Adrenal gland (tissue), 12 donors: ENCODE measurements around the gene SEPTIN14. TPM values are rescaled to one million over a fixed set of nuclear protein-coding genes. Genes with fewer than 3 reads are reported as not detected.

Experiments used
- DNase-seq, 7 donors: peaks; one replicate each; pipeline ENCODE4 v3.0.0-alpha.2; 2019 to 2020
- H3K27ac ChIP-seq, 5 donors: fragments of 200-600 bp; sonication (generic) in 4 of 5; 1 replicate in 3 of 5; 2 replicates in 2 of 5; pipeline versions ENCODE4 v1.5.1 to v1.8.0; 2016 to 2020; ENCODE audit warnings: mild to moderate bottlenecking in 1 of 5
- H3K27me3 ChIP-seq: fragments of 200-600 bp; 2 replicates; pipeline ENCODE4 v1.8.0; 2021
- H3K36me3 ChIP-seq, 2 donors: fragments of 200-600 bp; replicated peaks in 1 of 2; 1 replicate in 1 of 2; 2 replicates in 1 of 2; pipeline versions ENCODE4 v1.5.1 to v1.8.0; 2018 to 2022
- H3K4me1 ChIP-seq, 2 donors: fragments of 200-600 bp; replicated peaks in 1 of 2; 1 replicate in 1 of 2; 2 replicates in 1 of 2; pipeline versions ENCODE4 v1.5.1 to v1.8.0; 2018 to 2021
- H3K4me3 ChIP-seq, 4 donors: fragments of 200-600 bp; sonication (generic) in 3 of 4; one replicate each; pipeline ENCODE4 v1.5.1; 2016 to 2018
- H3K9me3 ChIP-seq, 3 donors: fragments of 200-600 bp; sonication (generic) in 1 of 3; replicated peaks in 1 of 3; 1 replicate in 2 of 3; 2 replicates in 1 of 3; pipeline versions ENCODE4 v1.5.1 to v1.8.0; 2016 to 2021
- POLR2A ChIP-seq, 2 donors: fragments of 450-650 bp; IDR thresholded peaks; one replicate each; pipeline ENCODE4 v1.6.1; 2017; ENCODE audit warnings: antibody characterized with exemption in 2 of 2, mild to moderate bottlenecking in 2 of 2, moderate library complexity in 1 of 2
- WGBS, 4 donors: extraction: QIAGEN DNeasy Blood & Tissue Kit in 2 of 4; methylation state at CpG; one replicate each; pipeline versions ENCODE4 v1.1.5 to v1.1.7; 2013 to 2017; 5-methylcytosine and 5-hydroxymethylcytosine counted together
- intact Hi-C, 2 donors: fragments of 100-400 bp; cut with DNase I; formaldehyde crosslinking; loops; one replicate each; pipeline versions ENCODE4 v1.14.1 to v1.15.0; 2022 to 2023
- polyA plus RNA-seq, 3 donors: library from polyadenylated mRNA; stranded (reverse); fragments of 200-250 nt in 2 of 3; fragments of 350-450 nt in 1 of 3; fragmentation: Illumina TruSeq in 1 of 3; extraction: RNeasy Lipid Tissue Mini Kit (QIAGEN cat#74804) in 1 of 3; gene quantifications; one replicate each; pipeline ENCODE4 v1.2.3, GENCODE V29; 2013 to 2014
- total RNA-seq, 9 donors: library from RNA; depleted of rRNA in 4 of 9; stranded (reverse); fragments of >200 nt in 4 of 9; fragments of 120-200 nt in 1 of 9; fragmentation: NEBNext Ultra II Directional in 1 of 9; extraction: Animal tissue kit (Norgen Biotek cat#: 25700) in 1 of 9; gene quantifications; one replicate each; pipeline versions ENCODE4 v1.1.0 to v1.2.4, GENCODE V29; 2013 to 2023
- TF ChIP-seq, protein P1 (sequence below), 6 experiments: fragments of 450-650 bp in 4 of 6; fragments of 200-600 bp in 2 of 6; sonication (generic) in 1 of 6; IDR thresholded peaks; 1 replicate in 5 of 6; 2 replicates in 1 of 6; pipeline versions ENCODE4 v1.5.1 to v1.8.0; 2016 to 2021; ENCODE audit warnings: antibody characterized with exemption in 6 of 6, mild to moderate bottlenecking in 2 of 6, moderate library complexity in 1 of 6
- donor health status: healthy with polysubstance abuse.
- donor health status: Bipolar disorder and iron deficiency.
- donor health status: DM: yes; HTN: yes; CAD: no.
- donor health status: DM: no; HTN: no; CAD: no.
- donor health status: DM: no; HTN: no; CAD: no.
- donor health status: DM: yes; HTN: yes; CAD: no.

The SEPTIN14 gene
- total and polyA plus RNA-seq, 12 donors, result not detected

DNA sequence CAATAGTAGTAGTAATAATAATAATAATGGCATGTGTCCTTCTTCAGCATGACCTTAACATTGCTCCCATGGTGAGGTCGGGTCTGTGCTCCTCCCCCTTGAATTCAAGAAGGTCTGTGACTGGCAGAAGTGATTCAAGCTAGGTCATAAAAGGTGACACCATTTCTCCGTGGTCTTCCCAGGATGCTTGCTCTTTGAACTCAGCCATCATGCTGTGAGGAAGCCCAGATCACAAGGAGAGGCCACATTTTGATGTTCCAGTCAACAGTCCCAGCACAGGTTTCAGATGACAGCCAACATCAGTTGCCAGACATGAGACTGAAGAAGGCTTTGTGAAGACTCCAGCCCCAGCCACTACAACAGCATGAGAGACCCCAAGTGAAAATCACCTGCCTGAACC lies 83.9 kb downstream of the SEPTIN14 start:
- Histone ChIP-seq H3K27me3 (no peaks in the 10 kb centered on the region), H3K27ac (no peak overlapping the region), H3K36me3 (no peaks in the 10 kb centered on the region), H3K4me3 (no peak overlapping the region), H3K9me3 (no peaks in the 10 kb centered on the region), H3K4me1 (no peaks in the 10 kb centered on the region)
- WGBS, 4 donors, result 17 to 38% (median 27%) methylated on average over 2 of the region's 2 CpGs
- peak in 1 of 7 donors; percentile 15 for DNase-seq
- no peak for TF ChIP-seq POLR2A (IDR thresholded peaks at IDR 0.05)
- TF ChIP-seq, protein P1, sequence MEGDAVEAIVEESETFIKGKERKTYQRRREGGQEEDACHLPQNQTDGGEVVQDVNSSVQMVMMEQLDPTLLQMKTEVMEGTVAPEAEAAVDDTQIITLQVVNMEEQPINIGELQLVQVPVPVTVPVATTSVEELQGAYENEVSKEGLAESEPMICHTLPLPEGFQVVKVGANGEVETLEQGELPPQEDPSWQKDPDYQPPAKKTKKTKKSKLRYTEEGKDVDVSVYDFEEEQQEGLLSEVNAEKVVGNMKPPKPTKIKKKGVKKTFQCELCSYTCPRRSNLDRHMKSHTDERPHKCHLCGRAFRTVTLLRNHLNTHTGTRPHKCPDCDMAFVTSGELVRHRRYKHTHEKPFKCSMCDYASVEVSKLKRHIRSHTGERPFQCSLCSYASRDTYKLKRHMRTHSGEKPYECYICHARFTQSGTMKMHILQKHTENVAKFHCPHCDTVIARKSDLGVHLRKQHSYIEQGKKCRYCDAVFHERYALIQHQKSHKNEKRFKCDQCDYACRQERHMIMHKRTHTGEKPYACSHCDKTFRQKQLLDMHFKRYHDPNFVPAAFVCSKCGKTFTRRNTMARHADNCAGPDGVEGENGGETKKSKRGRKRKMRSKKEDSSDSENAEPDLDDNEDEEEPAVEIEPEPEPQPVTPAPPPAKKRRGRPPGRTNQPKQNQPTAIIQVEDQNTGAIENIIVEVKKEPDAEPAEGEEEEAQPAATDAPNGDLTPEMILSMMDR (IDR thresholded peaks at IDR 0.05), result no peak
- intact Hi-C loops, result no loop called here

DNA sequence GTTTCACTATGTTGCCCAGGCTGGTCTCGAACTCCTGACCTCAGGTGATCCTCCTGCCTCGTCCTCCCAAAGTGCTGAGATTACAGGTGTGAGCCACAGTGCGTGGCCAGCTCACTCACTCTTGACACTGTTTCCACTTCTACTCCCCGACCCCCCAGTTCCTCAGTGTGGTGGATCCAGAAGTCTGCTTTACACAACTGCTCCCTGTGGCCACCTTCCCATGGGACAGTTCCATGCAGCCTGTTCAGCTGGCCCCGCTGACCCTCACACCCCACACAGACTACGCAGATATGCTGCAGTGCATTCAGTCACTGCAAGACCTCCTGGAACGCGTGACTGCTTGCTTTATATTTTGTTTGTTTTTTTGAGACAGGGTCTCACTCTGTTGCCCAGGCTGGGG lies 86.4 kb downstream of the SEPTIN14 start:
- Histone ChIP-seq H3K36me3 (no peaks in the 10 kb centered on the region), H3K27me3 (no peaks in the 10 kb centered on the region), H3K27ac (no peak overlapping the region), H3K9me3 (no peaks in the 10 kb centered on the region), H3K4me1 (no peaks in the 10 kb centered on the region), H3K4me3 (no peak overlapping the region)
- intact Hi-C loops, result no loop called here
- TF ChIP-seq, protein P1 (IDR thresholded peaks at IDR 0.05), result no peak
- TF ChIP-seq POLR2A (IDR thresholded peaks at IDR 0.05), result no peak
- DNase-seq, result peak in 1 of 7 donors; percentile 27
- 88 to 96% (median 92%) methylated on average over 8 of the region's 8 CpGs for WGBS, 4 donors

DNA sequence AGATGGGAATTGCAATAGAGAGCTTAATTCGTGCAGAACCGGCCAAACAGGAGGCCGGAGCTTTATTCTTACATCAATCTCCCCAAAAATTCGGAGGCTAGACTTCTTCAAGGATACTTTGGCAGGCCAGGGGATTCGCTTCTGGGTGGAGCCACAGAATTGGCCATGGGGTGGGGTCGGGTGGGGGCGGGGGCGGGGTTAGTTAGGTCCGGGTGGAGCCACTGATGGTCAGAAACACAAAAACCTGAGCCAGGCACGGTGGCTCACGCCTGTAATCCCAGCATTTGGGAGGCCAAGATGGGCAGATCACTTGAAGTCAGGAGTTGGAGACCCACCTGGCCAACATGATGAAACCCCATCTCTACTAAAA lies 87.5 kb downstream of the SEPTIN14 start:
- Histone ChIP-seq H3K9me3 (no peaks in the 10 kb centered on the region), H3K27ac (no peak overlapping the region), H3K4me3 (no peak overlapping the region), H3K27me3 (no peaks in the 10 kb centered on the region), H3K36me3 (no peaks in the 10 kb centered on the region), H3K4me1 (no peaks in the 10 kb centered on the region)
- DNase-seq, result no peak
- TF ChIP-seq, protein P1 (IDR thresholded peaks at IDR 0.05), result no peak
- no peak for TF ChIP-seq POLR2A (IDR thresholded peaks at IDR 0.05)
- WGBS, 4 donors, result 40 to 65% (median 43%) methylated on average over 9 to 11 of the region's 11 CpGs; no CpG with 5 or more reads in 1 of the 4 donors
- intact Hi-C loops, result no loop called here

DNA sequence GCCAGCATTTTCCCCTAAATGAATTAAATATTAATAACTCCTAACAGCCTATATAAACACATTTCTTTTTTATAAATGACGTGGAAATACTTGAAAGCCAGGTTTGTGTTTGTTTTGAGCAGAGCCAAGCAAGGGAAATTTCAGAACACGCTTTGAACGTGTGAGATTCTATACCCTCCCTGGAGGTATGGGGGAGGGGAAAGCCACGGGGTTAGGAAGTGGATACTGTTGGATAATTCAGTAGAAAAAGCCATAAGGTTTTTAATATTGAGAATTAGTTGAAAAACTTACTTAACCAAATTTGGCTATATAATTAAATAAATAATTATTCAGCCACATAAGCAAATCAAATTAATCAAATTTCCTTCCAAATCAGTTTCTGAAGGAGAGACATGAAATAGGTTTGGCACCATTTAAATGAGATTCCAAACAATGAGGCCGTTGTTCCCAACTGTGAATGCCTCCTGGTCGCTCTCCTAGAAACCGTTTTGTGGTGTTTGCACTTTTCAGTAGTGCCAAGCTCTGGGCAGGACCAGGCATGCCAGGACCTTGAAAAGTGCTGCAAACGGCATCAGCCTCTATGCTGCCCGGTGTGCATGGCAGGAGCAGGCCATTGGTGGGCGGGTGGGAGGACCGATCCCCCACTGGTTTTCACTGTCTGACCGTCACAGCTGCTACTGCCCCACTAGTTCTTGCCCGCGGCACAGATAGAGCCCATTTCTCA lies 88.1 kb downstream of the SEPTIN14 start:
- no peak overlapping the region for H3K4me3 ChIP-seq
- no peaks in the 10 kb centered on the region for H3K36me3 ChIP-seq
- intact Hi-C loops, result no loop called here
- TF ChIP-seq POLR2A (IDR thresholded peaks at IDR 0.05), result no peak
- TF ChIP-seq, protein P1 (IDR thresholded peaks at IDR 0.05), result no peak
- H3K27me3 ChIP-seq, result no peaks in the 10 kb centered on the region
- no peaks in the 10 kb centered on the region for H3K9me3 ChIP-seq
- no peaks in the 10 kb centered on the region for H3K4me1 ChIP-seq
- no peak overlapping the region for H3K27ac ChIP-seq
- 43 to 55% (median 51%) methylated on average over 14 of the region's 14 CpGs for WGBS, 4 donors
- peak in 3 of 7 donors; percentile 19 to 52 (median 26) for DNase-seq
